ENCODE results near the gene ARV1.
"Not testable (repeated sequence)": the region's sequence is repeated elsewhere in the genome, so short reads cannot be mapped to it uniquely, and the experiment has no call there.

The ARV1 gene

GRCh38 chr1:231044588-231044987 is 65.7 kb downstream of the ARV1 start:
- no peak for DNase-seq (ENCODE audit: low spot score)

GRCh38 chr1:231045286-231045685 is 66.4 kb downstream of the ARV1 start:
- no peak for DNase-seq (ENCODE audit: low spot score)

GRCh38 chr1:231045921-231046729 is 67.2 kb downstream of the ARV1 start:
- not testable (repeated sequence) for DNase-seq (ENCODE audit: low spot score)

- no peak for DNase-seq (ENCODE audit: low spot score)
Observed at GRCh38 chr1:231046730-231047395, 68.0 kb downstream of the ARV1 start.

- not testable (repeated sequence) for DNase-seq (ENCODE audit: low spot score)
Observed at GRCh38 chr1:231047529-231047928, 68.6 kb downstream of the ARV1 start.

GRCh38 chr1:231048419-231048818 is 69.5 kb downstream of the ARV1 start:
- DNase-seq (ENCODE audit: low spot score): not testable (repeated sequence)

- no peak for DNase-seq (ENCODE audit: low spot score)
Observed at GRCh38 chr1:231049121-231049979, 70.5 kb downstream of the ARV1 start.

All from kidney capillary endothelial cell (primary cell).